AG04449 (cell line): ENCODE results near the gene AKAIN1.

ENCODE experiments used
- CTCF ChIA-PET: fragments of 350-600 bp; formaldehyde crosslinking; extraction: SDS; loops from one replicate; lab custom pipeline; 2021; ENCODE audit warnings: antibody characterized with exemption; lab: Yijun Ruan, JAX
- POLR2A ChIA-PET: fragments of 400-600, 350-600 bp; formaldehyde crosslinking; extraction: SDS; loops from one replicate; lab custom pipeline; 2020; ENCODE audit warnings: antibody characterized with exemption, inconsistent platforms; lab: Yijun Ruan, JAX
- DNase-seq: peaks from one replicate; pipeline ENCODE4 v3.0.0-alpha.2; 2010; ENCODE audit warnings: low read depth, low spot score
- H3K4me3 ChIP-seq: 2 replicates; pipeline ENCODE4 v1.5.1; 2011; ENCODE audit warnings: low read depth, mild to moderate bottlenecking, control low read depth, low read length
- CTCF ChIP-seq: IDR thresholded peaks from one replicate; pipeline ENCODE4 v1.5.1; 2011; ENCODE audit warnings: mild to moderate bottlenecking, moderate library complexity, low read length, control low read depth, inconsistent platforms; ENCODE audit not compliant: insufficient read depth; ENCODE audit errors: missing control alignments

The AKAIN1 gene

GRCh38 chr18:5173236-5173635, 23.8 kb downstream of the AKAIN1 start:
- TF ChIP-seq CTCF = no peak
- ChIA-PET POLR2A (no interaction called here), CTCF (no interaction called here)
- DNase-seq = no peak
- H3K4me3 ChIP-seq = no peak overlapping the region

GRCh38 chr18:5167831-5168230, 29.2 kb downstream of the AKAIN1 start:
- CTCF ChIA-PET = no interaction called here
- no peak for TF ChIP-seq CTCF
- no peak overlapping the region for H3K4me3 ChIP-seq
- DNase-seq = no peak
- POLR2A ChIA-PET = no interaction called here

- CTCF ChIA-PET = no interaction called here
- no peak overlapping the region for H3K4me3 ChIP-seq
- no peak for TF ChIP-seq CTCF
- no peak for DNase-seq
- POLR2A ChIA-PET = no interaction called here
Measured at GRCh38 chr18:5166606-5167280, 30.3 kb downstream of the AKAIN1 start.

GRCh38 chr18:5164903-5165302, 32.2 kb downstream of the AKAIN1 start:
- ChIA-PET POLR2A (no interaction called here), CTCF (no interaction called here)
- H3K4me3 ChIP-seq = no peak overlapping the region
- no peak for DNase-seq
- no peak for TF ChIP-seq CTCF

GRCh38 chr18:5162111-5162510, 34.9 kb downstream of the AKAIN1 start:
- ChIA-PET CTCF (no interaction called here), POLR2A (no interaction called here)
- DNase-seq = no peak
- H3K4me3 ChIP-seq = no peak overlapping the region
- TF ChIP-seq CTCF = no peak

- H3K4me3 ChIP-seq = no peak overlapping the region
- CTCF ChIA-PET = no interaction called here
- no peak for DNase-seq
- no peak for TF ChIP-seq CTCF
- POLR2A ChIA-PET = no interaction called here
Measured at GRCh38 chr18:5159080-5159479, 38.0 kb downstream of the AKAIN1 start.
